Astrocyte of the cerebellum (primary cell): ENCODE results near the gene LRRC49.
"Not testable (repeated sequence)": the region's sequence is repeated elsewhere in the genome, so short reads cannot be mapped to it uniquely, and the experiment has no call there.

ENCODE experiments used
- DNase-seq: peaks from one replicate; pipeline ENCODE4 v3.0.0-alpha.2; 2011; ENCODE audit warnings: low read depth
- H3K4me3 ChIP-seq: 2 replicates; pipeline ENCODE4 v1.5.1; 2011; ENCODE audit warnings: mild to moderate bottlenecking, low read depth, low read length, moderate library complexity
- CTCF ChIP-seq: IDR thresholded peaks from 2 replicates; pipeline ENCODE4 v1.5.1; 2012; ENCODE audit warnings: low read length, low read depth, moderate library complexity, mild to moderate bottlenecking; ENCODE audit errors: missing control alignments
- in situ Hi-C: cut with HindIII; loops from 2 replicates; pipeline ENCODE4 v1.10.0; 2017; ENCODE audit warnings: low sequenced_read_pairs

Gene LRRC49

GRCh38 chr15:70867911-70868467 is 24.6 kb upstream of the LRRC49 start:
- TF ChIP-seq CTCF, result no peak
- peak; percentile 44 for DNase-seq
- in situ Hi-C loops, result no loop called here
- no peak overlapping the region for H3K4me3 ChIP-seq

- in situ Hi-C loops, result no loop called here
- TF ChIP-seq CTCF, result no peak
- no peak overlapping the region for H3K4me3 ChIP-seq
- no peak for DNase-seq
Observed at GRCh38 chr15:70869346-70869745, 23.3 kb upstream of the LRRC49 start.

- TF ChIP-seq CTCF, result no peak
- no peak overlapping the region for H3K4me3 ChIP-seq
- in situ Hi-C loops, result no loop called here
- DNase-seq, result peak; percentile 56
Observed at GRCh38 chr15:70870051-70870450, 22.6 kb upstream of the LRRC49 start.

GRCh38 chr15:70871490-70871889 is 21.1 kb upstream of the LRRC49 start:
- in situ Hi-C loops, DNase-seq, H3K4me3 ChIP-seq: not testable (repeated sequence)

- in situ Hi-C loops, result no loop called here
- DNase-seq, result no peak
- TF ChIP-seq CTCF, result no peak
- H3K4me3 ChIP-seq, result no peak overlapping the region
Observed at GRCh38 chr15:70873232-70874054, 19.2 kb upstream of the LRRC49 start.

GRCh38 chr15:70875001-70875782 is 17.4 kb upstream of the LRRC49 start:
- in situ Hi-C loops, result no loop called here
- peak; percentile 75 for TF ChIP-seq CTCF
- no peak overlapping the region for H3K4me3 ChIP-seq
- peak; percentile 31 for DNase-seq

GRCh38 chr15:70876011-70876410 is 16.6 kb upstream of the LRRC49 start:
- no peak overlapping the region for H3K4me3 ChIP-seq
- no peak for TF ChIP-seq CTCF
- no peak for DNase-seq
- in situ Hi-C loops, result no loop called here
